Measurements from ENCODE around the gene LSM7.
"Not testable (repeated sequence)": the region's sequence is repeated elsewhere in the genome, so short reads cannot be mapped to it uniquely, and the experiment has no call there.

Gene LSM7

GRCh38 chr19:2302319-2303210 lies 25.8 kb downstream of the LSM7 start:
- DNase-seq (ENCODE audit: low spot score), result peak; percentile 55

- no peak for DNase-seq (ENCODE audit: low spot score)
Measured at GRCh38 chr19:2300533-2300932, 27.9 kb downstream of the LSM7 start.

DNA sequence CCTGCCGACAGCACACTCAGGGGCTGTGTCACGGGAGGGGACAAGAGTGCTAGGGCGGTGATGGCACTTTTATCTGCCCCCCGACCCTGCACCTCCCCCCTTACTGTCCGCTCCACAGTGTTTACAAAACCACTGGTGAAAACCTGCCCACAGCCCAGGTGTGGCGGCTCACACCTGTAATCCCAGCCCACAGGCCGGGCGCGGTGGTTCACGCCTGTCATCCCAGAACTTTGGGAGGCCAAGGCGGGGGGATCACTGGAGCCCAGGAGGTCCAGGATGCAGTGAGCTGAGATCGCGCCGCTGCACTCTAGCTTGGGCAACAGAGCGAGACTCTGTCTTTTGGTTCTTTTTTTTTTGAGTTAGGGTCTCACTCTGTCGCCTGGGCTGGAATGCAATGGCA lies 32.2 kb downstream of the LSM7 start:
- no peak for DNase-seq (ENCODE audit: low spot score)

DNA sequence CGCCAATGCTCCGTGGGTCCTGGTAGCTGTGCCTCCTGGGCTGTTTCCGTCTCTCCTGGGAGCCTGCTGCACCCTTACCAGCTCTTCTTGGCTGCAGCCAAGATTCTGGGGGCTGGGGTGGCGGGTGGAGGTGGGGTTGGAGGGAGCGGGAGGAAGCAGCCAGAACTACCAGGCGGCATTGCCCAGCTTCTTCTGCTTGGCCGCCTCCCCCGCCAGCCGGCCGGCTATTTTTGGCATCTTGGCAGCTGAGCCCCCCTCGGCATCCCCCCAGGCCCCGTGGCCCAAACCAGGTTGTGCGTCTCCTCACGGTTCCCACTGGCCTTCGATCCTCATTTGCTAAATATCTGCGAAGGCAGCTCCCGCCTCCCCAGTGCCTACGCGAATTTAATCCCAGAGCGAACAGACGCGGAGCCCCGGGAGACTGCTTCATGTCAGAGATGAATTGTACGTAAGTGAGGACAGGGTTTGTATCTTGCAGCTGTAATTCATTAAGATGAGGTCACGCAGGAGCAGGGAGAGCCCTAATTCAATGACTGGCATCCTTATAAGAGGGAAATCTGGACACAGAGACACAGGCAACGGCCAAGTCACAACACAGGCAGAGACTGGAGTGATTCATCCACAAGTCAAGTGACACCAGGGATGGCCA lies 33.6 kb downstream of the LSM7 start:
- peak; percentile 90 for DNase-seq (ENCODE audit: low spot score)

DNA sequence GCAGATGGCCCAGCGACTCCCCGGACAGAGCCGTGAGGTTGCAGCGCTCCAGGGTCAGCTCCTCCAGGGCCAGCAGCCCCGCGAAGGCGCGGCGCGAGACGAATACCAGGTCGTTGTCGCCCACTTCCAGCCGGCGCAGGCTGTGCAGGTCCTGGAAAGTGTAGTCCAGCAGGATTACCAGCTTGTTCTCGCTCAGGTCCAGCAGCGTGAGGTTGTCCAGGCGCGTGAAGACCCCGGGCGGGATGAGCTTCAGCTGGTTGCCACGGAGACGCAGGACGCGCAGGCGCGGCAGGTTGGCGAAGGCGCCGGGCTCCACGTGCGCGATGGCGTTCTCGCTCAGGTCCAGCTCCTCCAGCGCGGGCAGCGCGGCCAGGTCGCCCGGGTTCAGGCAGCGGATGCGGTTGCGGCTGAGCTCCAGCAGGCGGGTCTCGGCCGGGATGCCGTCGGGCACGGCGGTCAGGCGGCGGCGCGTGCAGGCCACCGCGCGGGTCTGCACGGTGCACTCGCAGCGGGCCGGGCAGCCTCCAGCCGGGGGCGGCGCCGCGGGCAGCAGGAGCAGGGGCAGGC lies 37.1 kb downstream of the LSM7 start:
- DNase-seq (ENCODE audit: low spot score), result no peak

DNA sequence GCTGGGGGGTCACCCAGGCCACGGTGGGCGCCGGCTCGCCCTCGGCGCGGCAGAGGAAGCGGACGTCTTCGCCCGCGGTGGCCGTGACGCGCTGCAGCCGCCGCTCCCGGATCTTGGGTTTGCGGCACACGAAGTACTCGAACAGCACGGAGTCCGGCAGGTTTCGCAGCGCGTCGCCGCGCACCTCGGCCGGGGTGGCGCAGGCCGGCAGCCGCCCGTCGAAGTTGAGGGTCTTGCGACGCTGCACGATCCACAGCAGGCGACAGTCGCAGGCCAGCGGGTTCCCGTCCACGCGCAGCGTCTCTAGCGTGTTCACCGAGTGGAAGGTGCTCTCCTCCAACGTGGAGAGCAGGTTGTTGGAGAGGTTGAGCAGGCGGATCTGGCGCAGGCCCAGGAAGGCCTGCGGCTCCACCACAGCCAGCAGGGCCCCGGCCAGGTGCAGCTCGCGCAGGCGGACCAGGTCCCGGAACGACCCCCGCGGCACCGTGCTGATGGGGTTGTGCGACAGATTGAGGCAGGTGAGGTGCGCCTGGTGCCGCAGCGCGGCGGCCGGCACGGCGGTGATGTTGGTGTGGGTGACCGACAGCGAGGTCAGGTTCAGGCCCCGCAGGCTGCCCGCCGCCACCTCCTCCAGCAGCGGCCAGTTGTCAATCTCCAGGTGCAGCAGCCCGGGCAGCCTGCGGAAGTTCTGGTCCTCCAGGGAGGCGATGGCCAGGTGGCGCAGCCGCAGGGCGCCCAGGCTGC lies 37.8 kb downstream of the LSM7 start:
- DNase-seq (ENCODE audit: low spot score), result no peak

GRCh38 chr19:2289714-2290435 lies 38.5 kb downstream of the LSM7 start:
- DNase-seq (ENCODE audit: low spot score), result no peak

- no peak for DNase-seq (ENCODE audit: low spot score)
Measured at GRCh38 chr19:2288818-2289713, 39.3 kb downstream of the LSM7 start.

DNA sequence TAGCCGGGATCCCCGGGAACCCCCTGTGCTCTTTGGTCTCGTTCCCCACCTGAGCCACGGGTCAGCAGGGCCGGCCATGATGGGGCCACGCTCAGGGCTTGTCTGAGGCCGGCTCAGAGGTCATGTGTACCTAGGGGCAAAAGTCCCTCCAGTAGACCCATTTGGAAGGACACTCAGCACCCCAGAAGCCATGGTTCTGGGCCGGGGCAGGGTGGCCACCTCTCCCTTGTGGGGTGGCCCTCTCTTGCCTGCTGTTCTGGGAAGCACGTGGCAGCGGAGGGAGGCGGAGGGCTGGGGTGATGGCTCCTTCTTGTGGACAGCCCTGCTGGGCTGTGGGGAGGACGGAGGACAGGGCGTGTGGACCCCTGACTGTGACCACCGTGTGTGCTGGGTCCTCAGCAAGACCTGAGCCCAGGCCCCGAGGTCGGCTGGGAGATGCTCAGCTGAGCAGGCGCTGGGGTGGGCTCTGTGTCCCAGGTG lies 40.0 kb downstream of the LSM7 start:
- DNase-seq (ENCODE audit: low spot score), result no peak

DNA sequence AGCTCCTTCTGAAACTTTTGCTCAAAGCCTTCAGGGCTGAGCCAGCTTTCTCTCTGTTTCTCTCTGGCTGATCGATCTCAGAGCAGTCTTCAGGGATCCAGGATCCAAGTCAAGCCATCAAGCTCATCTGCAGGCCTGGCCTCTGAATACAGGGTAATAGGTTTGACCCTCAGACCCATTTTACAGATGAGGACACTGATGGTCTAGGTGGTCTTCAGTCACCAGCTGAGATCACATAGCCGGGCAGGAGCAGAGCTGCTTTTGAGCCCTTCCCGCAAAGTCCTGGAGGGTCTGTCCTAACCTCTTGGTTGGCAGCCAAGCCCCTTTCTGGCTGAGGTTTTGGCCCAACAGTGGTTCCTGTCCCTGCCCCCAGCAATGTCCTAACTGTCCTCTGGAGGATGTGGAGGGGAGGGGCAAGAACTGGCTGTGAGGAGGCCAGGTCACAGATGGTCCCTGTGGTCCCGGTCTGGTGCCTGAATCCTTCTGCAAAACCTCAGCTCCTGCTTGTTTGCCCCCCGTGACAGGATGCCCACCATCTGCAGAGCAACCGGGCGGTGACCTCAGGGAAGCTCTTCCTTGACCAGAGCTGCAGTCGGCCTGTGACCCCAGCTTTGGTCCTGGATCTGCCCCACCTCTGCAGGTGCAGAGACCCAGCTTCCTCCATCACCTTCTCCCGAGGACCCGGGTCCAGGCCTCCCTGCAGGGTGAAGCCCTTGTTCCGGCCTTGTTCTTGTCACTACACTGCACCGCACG lies 40.6 kb downstream of the LSM7 start:
- DNase-seq (ENCODE audit: low spot score), result no peak

DNA sequence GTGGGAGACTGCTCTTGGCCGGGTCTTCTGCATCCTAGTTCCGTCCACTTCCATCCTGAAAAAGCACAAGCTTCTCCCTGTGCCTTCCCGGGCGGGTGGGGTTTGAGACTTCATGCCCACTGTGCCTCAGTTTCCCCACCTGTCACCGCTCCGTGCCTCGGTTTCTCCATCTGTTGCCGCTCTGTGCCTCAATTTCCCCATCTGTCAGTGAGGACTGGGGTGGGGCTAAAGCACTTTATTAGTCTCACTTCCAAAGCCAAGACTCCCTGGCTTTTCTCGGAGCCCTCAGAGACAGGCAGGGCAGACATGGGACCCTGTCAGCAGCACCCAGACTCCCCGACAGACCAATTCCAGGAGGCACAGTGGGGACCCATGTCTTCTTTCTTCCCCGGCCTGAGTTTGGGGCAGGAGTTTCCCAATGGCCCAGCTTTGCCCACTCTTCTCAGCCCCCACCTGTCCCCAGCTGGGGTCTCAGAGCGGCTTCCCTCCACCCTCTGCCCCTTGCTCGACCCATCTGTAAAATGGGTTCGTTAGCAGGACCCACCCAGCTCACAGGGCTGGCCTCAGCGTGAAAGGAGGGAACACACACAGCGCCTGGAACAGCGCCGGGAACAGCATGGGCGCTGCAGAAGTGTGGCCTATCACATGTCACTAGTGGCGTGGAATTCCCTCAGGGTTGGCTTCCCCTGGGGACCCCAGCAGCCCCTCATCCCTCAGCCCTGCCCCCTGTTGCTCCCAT lies 41.8 kb downstream of the LSM7 start:
- no peak for DNase-seq (ENCODE audit: low spot score)

DNA sequence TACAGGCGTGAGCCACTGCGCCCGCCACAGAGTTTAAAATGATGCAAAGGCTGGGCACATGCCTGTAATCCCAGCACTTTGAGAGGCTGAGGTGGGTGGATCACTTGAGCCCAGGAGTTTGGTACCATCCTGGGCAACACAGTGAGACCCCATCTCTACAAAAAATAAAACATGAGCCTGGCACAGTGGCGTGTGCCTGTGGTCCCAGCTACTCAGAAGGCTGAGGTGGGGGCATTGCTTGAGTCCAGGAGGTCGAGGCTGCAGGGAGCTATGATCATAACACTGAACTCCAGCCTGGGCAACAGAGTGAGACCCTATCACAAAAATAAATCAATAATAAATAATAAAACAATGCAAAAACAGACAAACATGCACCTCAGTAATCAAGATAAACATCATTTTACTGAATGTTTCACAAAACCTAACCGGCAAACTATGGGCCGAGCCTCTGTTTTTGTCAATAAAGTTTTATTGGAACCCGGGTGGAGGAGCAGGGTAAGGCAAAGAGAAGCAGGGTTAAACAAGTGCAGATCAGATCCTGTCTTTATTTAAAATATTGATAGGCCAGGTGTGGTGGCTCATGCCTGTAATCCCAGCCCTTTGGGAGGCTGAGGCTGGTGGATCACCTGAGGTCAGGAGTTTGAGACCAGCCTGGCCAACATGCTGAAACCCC lies 44.4 kb downstream of the LSM7 start:
- no peak for DNase-seq (ENCODE audit: low spot score)

DNA sequence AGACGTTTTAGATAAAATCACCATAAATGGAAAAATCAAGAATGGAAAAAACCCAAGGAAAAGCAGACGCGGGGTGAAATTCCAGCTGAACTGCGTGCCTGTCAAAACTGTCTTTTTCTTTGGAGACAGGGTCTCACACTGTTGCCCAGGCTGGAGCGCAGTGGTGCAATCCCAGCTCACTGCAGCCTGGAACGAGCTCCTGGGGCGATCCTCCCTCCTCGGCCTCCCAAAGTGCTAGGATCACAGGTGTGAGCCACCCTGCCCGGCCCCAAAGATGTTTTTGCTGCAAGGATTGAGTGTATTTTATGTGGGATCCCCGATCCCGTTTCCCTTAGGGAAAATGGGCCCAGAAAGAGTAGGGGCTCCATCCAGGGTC lies 45.5 kb downstream of the LSM7 start:
- DNase-seq (ENCODE audit: low spot score), result no peak

DNA sequence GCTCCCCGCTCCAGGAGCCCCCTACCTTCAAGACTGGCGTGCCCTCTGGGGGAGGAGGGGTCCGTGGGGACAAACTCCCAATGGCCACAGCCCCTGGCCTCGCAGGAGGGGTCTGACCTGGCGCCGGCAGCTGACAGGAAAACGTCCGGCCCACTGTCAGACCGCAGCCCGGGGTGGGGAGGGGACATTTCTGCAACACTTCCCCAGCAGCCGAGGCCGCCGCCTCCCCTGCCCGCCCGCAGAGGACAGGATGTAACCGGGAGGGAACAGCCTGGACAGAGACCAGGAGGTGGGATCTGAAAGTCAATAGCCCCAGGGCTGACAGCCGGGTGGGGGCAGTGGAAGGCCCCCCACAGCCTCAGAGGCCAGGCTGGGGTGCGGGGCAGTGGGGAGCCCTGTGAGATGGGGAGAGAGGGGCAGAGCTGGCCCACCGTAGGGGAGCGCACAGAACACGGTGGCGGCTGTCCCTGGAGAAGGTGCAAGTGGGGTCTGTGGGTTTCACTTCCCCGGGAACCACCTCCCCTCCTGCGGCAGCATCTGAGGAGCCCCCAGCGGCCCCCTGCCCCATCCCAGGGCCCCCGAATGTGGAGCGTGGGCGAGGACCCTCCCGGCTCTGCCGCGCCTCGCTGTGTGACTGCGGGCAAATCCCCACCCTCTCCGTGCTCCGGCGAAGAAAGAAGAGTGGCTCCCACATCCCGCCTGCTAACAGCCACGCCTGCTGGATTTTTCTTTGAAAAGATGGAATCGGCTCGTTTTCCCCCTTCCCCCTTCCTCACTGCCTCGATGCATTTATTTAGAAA lies 46.1 kb downstream of the LSM7 start, which contains the start of gene PEAK3:
Gene PEAK3, minus strand, starts transcription at position 114 of the 800 bp plus-strand sequence. CDS start 1,244 bp downstream, outside the sequence.
- peak; percentile 49 for DNase-seq (ENCODE audit: low spot score)

DNA sequence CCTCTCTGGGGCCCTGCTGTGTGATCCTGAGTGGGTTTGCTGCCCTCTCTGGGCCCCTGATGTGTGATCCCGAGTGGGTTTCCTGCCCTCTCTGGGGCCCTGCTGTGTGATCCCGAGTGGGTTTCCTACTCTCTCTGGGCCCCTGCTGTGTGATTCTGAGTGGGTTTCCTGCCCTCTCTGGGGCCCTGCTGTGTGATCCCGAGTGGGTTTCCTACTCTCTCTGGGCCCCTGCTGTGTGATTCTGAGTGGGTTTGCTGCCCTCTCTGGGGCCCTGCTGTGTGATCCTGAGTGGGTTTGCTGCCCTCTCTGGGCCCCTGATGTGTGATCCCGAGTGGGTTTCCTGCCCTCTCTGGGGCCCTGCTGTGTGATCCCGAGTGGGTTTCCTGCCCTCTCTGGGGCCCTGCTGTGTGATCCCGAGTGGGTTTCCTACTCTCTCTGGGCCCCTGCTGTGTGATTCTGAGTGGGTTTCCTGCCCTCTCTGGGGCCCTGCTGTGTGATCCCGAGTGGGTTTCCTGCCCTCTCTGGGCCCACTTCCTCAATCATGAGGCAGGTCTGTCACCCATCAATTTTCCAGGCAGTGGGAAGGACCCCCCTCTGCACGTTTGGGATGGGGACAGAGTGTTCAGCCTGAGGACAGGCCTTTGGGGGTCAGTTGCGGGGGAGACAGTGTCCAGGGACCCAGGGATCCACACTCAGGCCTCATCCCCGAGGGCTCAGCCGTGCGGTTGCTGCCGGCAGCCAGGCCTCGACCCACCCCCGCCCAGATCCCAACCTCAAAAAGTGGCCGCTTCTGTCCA lies 46.9 kb downstream of the LSM7 start:
- DNase-seq (ENCODE audit: low spot score), result not testable (repeated sequence)

- no peak for DNase-seq (ENCODE audit: low spot score)
Measured at GRCh38 chr19:2280633-2281264, 47.6 kb downstream of the LSM7 start.

All from AG08395 (cell line).